HG03439 (cell line): ENCODE data around the gene FARS2.
"Not testable (repeated sequence)": the region's sequence is repeated elsewhere in the genome, so short reads cannot be mapped to it uniquely, and the experiment has no call there.

Experiments
- ATAC-seq: cut with Tn5 transposase; IDR thresholded peaks from one replicate; pipeline ENCODE4 v1.9.1; 2021; ENCODE audit warnings: mild to moderate bottlenecking, moderate library complexity; ENCODE audit not compliant: unreplicated experiment

The FARS2 gene

DNA sequence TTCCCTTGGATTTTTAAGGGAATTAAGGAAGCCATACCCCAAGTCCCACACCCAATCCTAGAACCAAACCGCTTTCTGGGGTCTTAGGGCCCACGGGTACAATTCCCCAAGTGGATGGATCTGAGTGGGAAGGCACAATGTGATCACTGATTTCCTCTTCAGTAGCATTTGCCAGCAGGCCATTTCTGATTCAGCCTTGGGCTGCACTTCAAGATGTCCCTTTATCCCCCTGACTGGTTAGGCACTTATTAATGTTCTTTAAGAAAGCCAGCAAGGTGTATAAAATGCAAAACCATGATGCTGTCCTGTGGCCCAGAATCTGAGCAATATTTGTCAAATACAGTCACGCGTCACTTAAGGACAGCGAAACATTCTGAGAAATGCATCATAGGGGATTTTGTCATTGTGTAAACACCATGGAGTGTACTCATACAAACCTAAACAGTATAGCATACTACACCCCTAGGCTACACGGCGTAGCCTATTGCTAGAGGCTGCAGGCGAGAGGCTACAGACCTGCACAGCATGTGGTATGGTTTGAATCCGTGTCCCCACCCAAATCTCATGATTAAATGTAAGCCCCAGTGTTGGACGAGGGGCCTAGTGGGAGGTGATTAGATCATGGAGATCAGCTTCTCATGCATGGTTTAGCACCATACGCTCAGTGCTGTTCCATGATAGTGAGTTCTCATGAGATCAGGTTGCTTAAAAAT is 511.3 kb downstream of the FARS2 start:
- ATAC-seq: no peak

DNA sequence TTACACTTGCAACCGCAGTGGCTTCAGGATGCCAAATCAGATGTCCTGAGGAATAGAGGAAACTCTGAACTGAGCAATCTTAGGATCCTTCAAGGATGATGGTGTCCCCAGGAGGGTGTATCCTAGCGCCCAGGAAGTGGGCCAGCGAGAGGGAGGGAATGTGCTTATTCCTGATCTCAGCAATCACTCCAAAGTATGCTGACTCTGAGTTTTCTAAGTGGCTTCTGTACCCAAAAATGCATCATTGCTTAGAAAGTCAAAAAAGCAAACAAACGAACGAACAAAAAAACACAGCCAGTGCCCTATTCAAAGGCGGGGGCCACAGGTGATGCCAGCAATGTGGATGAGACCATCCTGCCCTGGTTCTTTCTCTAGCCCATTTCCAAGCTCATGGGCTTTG is 514.8 kb downstream of the FARS2 start:
- ATAC-seq: no peak

DNA sequence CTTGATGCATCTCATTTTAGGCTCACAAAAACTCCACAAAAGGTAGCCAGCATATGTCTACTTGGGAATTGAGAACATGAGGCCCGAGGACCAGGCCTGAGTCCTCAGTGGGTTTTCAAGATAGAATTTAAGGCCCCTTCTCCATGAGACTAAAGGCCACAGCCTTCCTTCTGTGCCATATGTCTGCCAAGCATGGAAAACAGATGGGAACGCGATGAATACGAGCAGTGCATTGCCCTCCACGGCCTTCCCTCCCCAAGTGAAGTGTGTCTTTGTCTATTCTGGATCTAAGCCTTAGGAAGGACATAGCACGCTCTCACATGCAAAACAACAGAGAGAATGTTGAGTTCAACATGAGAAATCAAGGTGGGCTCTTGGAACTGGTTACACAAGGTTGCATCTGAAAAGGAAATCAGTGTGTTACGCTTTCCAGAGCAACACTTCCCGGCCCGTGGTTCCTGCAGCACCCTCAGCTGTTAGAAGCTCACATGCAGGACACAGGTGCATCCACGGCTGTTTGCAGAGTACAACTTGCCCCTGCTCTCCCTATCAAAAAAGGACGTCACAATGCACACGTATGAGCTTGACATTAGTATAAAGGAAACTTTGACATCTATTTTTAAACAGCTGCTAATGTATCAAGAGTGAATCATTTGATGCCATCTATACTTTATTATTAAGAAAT is 515.5 kb downstream of the FARS2 start:
- no peak for ATAC-seq

DNA sequence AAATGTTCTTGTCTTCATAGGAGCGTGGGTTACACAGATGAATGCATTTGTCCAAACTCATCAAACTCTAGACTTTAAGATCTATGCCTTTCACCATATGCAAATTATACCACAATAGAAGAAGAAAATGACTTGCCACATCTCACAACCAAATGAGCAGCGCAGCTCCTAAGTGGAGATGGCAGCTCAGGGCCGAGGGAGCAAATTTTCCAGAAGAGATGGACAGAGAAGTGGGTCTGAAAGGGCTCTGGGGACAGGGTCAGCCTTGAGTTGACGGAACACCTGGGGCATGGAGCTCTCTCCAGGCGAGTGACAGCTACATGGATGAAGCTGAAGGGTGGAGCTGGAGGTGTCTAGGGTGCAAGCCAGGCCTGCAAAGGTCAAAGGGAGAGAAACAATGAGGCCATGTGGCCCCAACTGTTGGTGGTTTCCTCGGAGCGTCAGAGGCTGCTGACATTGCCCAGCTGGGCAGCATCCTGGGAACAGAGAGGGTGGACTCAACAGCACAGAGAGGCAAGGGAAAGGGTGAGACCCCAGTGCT is 517.1 kb downstream of the FARS2 start:
- peak; percentile 89 for ATAC-seq

DNA sequence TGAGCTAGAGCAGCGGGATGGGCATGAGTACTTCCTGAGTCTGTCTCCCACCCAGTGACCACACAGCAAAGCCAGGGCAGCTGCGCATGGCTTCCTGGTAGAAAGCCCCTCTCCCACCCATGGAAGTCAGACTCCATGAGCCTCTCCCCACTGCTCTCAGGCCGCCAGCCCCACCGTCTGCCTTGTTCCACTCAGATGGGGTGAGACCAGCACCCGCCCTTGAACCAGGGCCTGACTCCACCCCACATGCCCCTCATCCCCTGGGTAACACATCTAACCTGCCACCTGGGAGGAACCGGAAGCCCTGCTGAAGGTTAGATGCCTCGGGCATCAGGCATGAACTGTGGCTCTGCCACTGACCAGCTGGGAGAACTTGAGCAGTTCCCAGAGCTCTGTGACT is 517.6 kb downstream of the FARS2 start:
- ATAC-seq: no peak

DNA sequence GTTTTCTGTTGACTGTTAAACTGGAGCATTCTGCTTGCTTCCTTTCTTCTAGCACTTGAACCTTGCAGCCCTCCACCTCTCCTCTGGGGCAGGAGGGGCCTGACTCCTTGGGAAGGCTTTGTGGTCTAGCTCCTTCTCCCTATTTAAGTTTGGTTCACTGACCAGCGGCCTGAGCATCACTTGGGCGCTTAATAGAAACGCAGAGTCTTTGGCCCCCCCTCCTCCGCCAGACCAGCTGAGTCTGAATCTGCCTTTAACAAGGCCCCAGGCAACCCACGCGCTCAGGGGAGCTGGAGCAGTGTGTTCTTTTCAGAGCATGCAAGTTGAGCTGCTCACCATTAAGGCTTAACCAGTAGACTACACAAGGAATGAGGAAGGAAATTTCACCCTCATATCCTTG is 519.7 kb downstream of the FARS2 start:
- ATAC-seq: no peak

DNA sequence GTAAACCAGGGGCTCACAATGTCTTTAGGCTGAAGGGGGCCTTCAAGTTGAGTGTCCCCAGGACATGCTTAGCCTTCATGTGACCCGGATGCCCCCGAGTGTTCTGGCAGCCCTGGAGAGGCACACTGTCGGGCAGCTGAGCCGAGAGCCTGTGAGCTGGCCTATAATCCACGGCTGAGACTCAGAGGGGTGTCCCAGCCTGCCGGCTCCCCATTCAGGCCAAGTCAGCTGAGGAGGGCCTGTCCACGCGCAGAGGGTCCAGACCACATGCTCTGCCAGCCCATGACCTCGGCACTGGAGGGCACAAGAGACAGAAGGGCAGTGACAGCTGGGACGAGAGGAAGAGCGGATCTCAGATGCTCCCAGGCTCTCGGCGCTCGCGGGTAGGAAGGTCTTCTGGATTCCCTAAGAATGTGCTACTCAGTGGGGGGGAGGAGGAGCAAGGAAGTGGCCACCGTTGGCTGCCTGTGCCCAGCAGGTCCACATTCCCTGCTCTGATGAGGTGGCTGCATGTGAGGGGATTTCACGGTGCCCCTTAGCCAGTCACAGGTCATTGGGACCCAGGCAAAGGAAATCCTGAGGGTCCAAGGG is 520.7 kb downstream of the FARS2 start:
- no peak for ATAC-seq

DNA sequence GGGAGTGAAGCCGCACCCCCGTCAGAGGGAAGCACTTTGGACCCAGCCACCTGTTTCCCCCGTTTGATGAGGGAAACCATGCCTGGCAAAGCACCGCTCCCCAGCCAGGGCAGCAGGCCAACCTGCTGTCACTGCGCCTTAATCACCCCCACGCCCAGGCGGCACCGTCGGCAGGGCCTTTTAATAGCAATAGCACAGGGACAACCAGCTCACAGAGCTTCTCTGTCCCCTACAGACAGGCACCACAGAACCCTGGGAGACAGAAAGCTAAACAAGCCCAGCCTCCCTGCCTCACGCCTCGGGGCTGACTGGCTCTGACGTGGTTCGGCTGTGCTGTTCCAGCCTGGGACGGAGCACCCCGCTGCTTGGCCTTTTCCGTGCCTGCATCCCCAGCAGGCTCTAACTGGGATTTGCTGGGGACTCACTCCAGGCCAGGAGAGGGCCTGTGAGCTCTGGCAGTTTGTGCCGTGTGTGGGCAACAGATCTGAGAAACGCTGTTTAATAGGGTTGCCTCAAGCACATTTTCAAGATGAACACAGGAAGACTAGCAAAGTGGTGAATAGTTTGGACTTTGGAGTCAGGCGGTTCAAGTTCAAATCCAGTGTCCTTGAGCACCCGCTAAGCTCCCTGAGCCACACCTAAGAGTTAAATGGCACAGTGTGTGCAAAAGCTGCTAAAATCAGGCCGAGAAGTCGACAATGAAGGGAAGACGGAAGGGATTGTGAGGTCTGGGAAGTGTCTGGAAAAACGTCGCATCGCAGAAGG is 521.7 kb downstream of the FARS2 start:
- no peak for ATAC-seq

DNA sequence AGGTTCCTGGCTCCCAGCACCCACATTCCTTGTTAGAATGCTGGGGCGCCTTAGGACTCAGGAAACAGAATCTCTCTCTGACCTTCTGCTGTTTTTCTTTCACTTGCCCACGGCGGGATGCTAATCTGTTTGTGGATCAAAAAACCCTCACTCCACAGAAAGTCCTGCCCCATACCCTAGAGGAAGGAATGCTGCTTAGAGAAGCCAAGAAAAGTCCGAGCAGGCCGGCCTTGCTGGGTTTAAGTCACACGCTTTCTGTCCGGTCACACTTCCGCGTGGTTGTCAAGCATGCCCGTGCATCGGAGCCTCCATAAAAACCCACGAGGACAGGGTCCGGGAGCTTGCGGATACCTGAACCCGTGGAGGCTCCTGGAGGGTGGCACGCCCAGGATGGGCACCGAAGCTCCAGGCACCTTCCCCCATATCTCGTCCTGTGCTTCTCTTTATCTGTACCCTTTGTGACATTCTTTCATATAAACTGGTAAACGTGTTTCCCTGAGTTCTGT is 522.3 kb downstream of the FARS2 start:
- ATAC-seq: no peak

DNA sequence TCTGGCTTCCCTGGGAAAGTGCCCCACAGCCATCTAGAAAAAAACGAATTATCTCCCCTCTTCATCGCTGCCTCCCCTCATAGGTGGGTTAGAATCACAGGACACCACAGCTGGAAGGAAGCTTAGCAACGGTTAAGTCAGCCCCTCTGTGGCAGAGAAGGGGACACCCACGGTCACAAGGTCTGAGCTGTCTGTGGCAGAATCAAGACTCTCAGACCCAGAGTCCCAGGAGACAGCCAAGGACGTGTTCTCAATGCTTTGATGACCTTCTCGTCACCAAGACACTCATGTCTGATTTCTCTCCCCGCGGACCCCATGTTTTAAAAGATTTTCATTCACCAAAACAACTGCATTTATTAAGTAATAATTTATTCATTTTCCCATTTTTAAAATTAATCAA is 523.9 kb downstream of the FARS2 start:
- ATAC-seq: no peak

DNA sequence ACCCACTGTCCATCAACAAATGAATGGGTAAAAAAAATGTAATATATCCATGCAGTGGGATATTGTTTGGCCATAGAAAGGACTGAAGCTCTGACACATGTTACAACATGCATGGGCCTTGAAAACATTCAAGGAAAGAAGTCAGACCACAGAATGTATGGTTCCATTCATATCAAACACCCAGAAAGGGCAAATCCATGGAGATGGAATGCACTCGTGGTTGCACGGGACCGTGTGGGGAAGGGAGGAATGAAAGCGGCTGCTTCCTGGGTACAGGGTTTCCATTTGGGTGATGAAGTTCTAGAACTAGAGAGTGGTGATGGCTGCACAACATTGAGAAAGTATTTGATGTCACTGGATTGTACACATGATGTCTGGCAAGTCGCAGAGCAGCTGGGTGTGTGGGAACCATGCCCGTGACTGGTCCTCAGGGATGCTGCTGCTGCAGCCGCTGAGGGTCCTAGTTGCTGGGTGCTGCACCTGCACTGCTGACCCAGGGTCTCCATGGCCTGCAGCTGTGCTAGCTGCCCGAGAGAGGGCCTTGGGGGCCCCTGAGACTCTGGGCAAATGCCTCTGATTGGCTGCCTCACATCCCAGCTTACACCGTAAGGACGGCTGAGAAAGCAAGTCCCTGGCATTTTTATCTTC is 525.1 kb downstream of the FARS2 start:
- ATAC-seq: no peak

DNA sequence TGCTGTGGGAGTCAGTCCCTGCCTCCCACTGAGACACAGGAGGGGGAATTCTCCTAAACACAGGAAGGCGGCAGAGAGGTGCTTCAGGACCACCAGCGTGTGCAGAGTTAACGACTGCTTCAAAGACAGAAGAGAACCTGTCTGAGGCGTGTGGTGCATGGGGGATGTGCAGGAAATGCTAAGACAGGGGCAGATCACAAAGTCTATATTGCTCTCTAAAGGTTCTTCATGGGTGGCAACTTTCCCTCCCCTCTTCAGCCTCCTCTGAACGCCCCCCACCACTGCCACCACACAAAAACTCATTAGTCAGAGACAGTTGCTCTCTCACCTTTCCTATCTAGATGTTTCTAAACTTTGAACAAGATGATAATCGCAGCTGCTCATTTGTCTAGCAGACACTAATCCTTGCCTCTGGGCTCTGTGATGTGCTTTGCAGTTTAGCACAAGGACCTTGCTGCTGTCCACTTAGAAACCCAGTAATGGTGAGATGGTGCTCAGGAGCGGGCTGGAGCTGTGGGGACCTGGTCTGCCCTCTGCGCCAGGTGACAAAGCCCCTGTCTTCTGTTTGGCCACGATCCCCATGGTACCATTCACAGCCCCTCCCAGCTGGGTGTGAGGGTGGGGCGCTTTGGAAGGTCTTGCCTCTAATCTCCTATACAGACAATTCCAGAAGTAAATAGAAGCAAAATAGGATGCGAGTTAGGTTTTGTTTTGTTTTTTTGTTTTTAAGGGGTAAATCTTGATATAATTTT is 525.8 kb downstream of the FARS2 start:
- no peak for ATAC-seq

DNA sequence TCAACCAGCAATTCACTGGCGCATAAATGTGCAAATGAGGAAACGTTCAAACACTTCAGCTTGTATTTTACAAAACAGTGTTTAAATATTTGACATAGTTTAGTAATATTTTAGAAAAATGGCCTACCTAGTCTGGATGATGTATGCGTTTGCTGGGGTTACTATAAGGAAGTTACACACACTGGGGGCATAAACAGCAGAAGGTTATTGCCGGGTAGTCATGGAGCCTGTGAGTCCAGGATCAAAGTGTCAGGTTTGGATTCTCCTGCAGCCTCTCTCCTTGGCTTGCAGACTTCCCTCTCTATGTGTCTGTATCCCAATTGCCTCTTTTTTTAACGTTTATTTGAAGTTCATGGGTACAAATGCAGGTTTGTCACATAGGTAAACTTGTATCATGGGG is 528.1 kb downstream of the FARS2 start:
- not testable (repeated sequence) for ATAC-seq

DNA sequence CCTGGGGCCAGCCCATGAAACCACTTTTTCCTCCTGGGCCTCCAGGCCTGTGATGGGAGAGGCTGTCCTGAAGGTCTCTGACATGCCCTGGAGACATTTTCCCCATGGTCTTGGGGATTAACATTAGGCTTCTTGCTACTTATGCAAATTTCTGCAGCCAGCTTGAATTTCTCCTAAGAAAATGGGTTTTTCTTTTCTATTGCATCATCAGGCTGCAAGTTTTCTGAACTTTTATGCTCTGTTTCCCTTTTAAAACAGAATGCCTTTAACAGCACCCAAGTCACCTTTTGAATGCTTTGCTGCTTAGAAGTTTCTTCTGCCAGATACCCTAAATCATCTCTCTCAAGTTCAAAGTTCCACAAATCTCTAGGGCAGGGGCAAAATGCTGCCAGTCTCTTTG is 535.2 kb downstream of the FARS2 start:
- ATAC-seq: not testable (repeated sequence)

DNA sequence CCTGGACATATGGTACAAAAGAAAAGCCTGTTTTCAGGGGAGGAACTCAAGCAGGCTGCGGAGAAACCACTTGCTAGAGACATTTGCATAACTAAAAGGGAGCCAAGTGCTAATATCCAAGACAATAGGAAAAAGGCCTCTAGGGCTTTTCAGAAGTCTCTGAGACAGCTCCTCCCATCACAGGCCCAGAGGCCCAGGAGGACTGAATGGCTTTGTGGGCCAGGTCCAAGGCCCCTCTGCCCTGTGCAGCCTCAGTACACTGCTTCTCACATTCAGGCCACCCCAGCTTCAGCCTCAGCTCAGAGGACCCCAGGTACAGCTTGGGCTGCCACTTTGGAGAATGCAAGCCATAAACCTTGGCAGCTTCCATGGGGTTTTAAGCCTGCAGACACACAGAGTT is 545.1 kb downstream of the FARS2 start:
- not testable (repeated sequence) for ATAC-seq

DNA sequence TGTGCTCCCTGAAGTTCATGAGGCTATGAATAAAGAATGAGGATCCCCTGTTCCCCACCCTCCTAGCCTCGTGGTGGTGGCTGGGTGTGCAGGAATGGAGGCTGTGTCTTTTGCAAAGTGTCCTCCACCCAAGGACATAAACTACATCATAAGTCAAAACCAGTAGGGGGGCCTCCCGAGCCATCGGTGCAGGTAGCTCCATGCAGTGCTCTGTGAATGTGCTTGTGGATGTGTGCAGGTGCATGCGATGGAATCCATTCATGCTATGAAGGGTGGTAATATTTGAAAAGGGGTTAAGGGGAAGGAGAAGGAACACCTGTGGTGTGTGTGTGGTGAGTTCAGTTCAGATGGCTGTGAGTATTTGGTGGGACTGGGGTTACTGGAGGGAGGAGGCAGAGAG is 548.1 kb downstream of the FARS2 start:
- ATAC-seq: no peak

DNA sequence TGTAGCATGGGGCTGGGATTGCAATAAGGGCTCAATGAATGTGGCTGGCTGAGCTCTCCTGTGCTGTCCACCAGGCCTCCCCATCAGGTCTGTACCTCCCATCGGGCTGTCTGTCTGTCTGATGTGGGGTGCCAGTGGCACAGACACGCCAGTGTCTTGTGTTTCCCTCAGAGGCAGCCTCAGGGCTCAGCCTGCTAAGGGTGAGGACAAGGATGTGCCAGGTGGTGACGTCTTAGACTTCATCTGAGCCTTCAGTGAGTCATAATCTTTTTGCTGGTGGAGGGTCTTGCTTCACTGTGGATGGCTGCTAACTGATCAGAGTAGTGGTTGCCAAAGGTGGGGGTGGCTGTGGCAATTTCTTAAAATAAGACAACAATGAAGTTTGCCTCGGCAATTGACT is 550.7 kb downstream of the FARS2 start:
- ATAC-seq: no peak

DNA sequence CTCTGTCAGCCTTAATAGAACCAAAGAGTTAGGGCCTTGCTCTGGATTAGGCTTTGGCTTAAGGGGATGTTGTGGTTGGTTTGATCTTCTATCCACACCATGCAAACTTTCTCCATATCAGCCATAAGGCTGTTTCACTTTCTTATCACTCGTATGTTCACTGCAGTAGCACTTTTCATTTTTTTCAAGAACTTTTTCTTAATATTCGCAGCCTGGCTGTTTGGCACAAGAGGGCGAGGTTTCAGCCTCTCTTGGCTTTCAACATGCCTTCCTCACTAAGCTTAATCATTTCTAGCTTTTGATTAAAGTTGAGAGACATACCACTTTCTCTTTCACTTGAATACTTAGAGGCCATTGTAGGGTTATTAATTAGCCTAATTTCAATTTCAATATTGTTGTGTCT is 552.3 kb downstream of the FARS2 start:
- ATAC-seq: no peak

DNA sequence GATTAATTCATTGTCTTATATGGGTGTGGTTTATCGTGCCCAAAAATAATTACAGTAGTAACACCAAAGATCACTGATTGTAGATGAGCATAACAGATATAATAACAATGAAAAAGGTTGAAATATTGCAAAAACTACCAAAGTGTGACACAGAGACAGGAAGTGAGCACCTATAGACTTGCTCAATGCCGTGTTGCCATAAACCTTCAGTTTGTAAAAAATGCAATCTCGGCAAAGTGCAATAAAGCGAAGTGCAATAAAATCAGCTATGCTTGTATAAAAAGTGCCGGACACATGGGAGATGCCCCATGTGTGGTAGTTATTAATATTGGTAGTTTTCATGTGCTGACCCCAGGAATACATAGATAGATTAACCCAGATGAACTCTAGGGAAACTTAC is 552.8 kb downstream of the FARS2 start:
- no peak for ATAC-seq

DNA sequence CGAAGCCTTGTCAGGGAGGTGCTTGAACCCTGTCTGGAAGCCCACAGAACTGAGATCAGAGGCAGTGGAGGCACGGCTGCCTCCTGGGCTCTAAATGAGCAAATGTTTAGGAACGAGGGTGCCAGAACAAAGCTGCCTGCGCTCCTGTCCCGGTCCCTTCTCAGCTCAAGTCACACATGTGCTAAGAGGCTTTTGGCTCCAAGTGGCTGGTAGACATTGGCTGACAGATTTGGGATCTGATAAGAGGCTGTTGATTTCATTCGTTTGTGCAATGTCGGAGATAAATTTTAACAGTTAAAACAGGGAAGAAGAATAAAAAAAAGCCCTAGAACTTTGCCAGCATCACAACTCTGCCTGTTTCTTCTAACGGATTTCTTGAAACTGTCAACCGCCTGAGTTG is 553.6 kb downstream of the FARS2 start:
- ATAC-seq: no peak
